HUES64 (cell line): ENCODE results near the gene CDKN2AIPNL.
"Not testable (repeated sequence)": the region's sequence is repeated elsewhere in the genome, so short reads cannot be mapped to it uniquely, and the experiment has no call there.

Experiments
- H3K27ac ChIP-seq: 2 replicates; pipeline ENCODE4 v1.7.0; 2013; ENCODE audit warnings: low read depth, low read length, inconsistent platforms
- H3K27me3 ChIP-seq: 2 replicates; pipeline ENCODE4 v1.6.1; 2013; ENCODE audit warnings: mild to moderate bottlenecking, low read length; ENCODE audit not compliant: insufficient read depth
- H3K36me3 ChIP-seq: 2 replicates; pipeline ENCODE4 v1.6.1; 2013; ENCODE audit warnings: mild to moderate bottlenecking, low read length; ENCODE audit not compliant: insufficient read depth
- H3K4me1 ChIP-seq: 2 replicates; pipeline ENCODE4 v1.6.1; 2013; ENCODE audit warnings: mild to moderate bottlenecking, low read length, moderate library complexity; ENCODE audit not compliant: insufficient read depth
- H3K4me3 ChIP-seq: 2 replicates; pipeline ENCODE4 v1.5.1; 2013; ENCODE audit warnings: mild to moderate bottlenecking, low read length, moderate library complexity
- H3K9ac ChIP-seq: 2 replicates; pipeline ENCODE4 v1.6.1; 2013; ENCODE audit warnings: mild to moderate bottlenecking, low read depth, low read length
- H3K9me3 ChIP-seq: 2 replicates; pipeline ENCODE4 v1.6.1; 2013; ENCODE audit warnings: low read depth, low read length; ENCODE audit not compliant: insufficient read depth
- WGBS: fragments of 150-250, 120-280 bp; methylation state at CpG from one replicate; pipeline ENCODE4 v1.1.7; 2013; ENCODE audit warnings: missing lambda C conversion rate; 5-methylcytosine and 5-hydroxymethylcytosine counted together

Gene CDKN2AIPNL

GRCh38 chr5:134397196-134397595, 14.5 kb downstream of the CDKN2AIPNL start:
- Histone ChIP-seq H3K4me3 (no peak overlapping the region), H3K9ac (no peak overlapping the region), H3K27me3 (no peaks in the 10 kb centered on the region), H3K9me3 (no peaks in the 10 kb centered on the region), H3K36me3 (peaks cover 70% of the 10 kb centered on the region), H3K4me1 (peaks cover 18% of the 10 kb centered on the region; the same call in 1 of the 2 replicates), H3K27ac (no peak overlapping the region)
- WGBS: 96% methylated on average over 2 of the region's 2 CpGs

- Histone ChIP-seq H3K27me3 (no peaks in the 10 kb centered on the region), H3K9me3 (no peaks in the 10 kb centered on the region), H3K4me3 (no peak overlapping the region), H3K4me1 (peaks cover 18% of the 10 kb centered on the region; the same call in 1 of the 2 replicates), H3K27ac (no peak overlapping the region), H3K9ac (no peak overlapping the region), H3K36me3 (peaks cover 70% of the 10 kb centered on the region)
- WGBS: 92% methylated on average over 4 of the region's 4 CpGs
These were observed 15.4 kb downstream of the CDKN2AIPNL start for GRCh38 chr5:134396274-134396673.

DNA sequence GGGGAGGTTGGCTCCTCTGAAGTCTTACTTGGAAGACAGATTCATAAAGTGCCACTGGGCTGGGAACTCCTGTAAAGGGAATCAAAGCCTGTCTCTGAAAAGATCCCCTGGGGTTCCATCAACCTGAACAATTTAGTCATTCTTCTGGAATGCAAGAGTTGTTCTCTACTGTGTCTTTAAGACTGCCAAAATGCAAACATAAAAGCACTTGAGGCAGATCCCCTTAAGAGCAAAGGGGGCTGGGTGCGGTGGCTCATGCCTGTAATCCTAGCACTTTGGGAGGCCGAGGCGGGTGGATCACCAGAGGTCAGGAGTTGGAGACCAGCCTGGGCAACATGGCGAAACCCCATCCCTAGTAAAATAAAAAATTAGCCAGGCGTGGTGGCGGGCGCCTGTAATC, 16.7 kb downstream of the CDKN2AIPNL start:
- H3K36me3 ChIP-seq: peaks cover 77% of the 10 kb centered on the region
- H3K4me3 ChIP-seq: no peak overlapping the region
- WGBS: 84% methylated on average over 7 of the region's 7 CpGs
- H3K27me3 ChIP-seq: no peaks in the 10 kb centered on the region
- peak overlapping the region; percentile 67; the same call in 1 of the 2 replicates for H3K27ac ChIP-seq
- H3K9ac ChIP-seq: no peak overlapping the region; the same call in 1 of the 2 replicates
- no peaks in the 10 kb centered on the region for H3K9me3 ChIP-seq
- peaks cover 18% of the 10 kb centered on the region; the same call in 1 of the 2 replicates for H3K4me1 ChIP-seq

- H3K9ac ChIP-seq: no peak overlapping the region
- no peak overlapping the region for H3K4me3 ChIP-seq
- no peaks in the 10 kb centered on the region for H3K27me3 ChIP-seq
- WGBS: 94% methylated on average over 2 of the region's 2 CpGs
- no peaks in the 10 kb centered on the region for H3K9me3 ChIP-seq
- H3K4me1 ChIP-seq: peaks cover 18% of the 10 kb centered on the region; the same call in 1 of the 2 replicates
- H3K27ac ChIP-seq: no peak overlapping the region
- peaks cover 90% of the 10 kb centered on the region for H3K36me3 ChIP-seq
These were observed 19.4 kb downstream of the CDKN2AIPNL start for GRCh38 chr5:134392301-134392700.

DNA sequence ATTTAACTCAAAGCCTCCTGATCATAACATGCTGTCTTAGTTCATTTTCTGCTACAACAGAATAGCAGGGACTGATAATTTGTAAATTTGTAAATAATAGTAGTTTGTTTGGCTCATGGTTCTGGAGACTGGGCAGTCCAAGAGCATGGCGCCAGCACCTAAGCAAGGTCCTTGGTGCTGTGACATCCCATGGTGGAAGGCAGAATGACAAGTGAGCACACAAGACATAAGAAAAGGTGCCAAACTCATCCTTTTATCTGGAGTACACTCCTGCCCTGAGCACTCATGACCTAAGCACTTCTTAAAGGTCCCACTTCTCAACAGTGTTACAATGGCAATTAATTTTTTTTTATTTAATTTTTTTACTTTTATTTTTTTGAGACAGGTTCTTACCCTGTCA, 24.2 kb downstream of the CDKN2AIPNL start:
- H3K27ac ChIP-seq: no peak overlapping the region
- H3K36me3 ChIP-seq: peaks cover 95% of the 10 kb centered on the region
- no peaks in the 10 kb centered on the region for H3K4me1 ChIP-seq
- H3K9me3 ChIP-seq: no peaks in the 10 kb centered on the region
- no peak overlapping the region for H3K9ac ChIP-seq
- H3K27me3 ChIP-seq: no peaks in the 10 kb centered on the region
- 96% methylated on average over 1 of the region's 1 CpG for WGBS
- H3K4me3 ChIP-seq: no peak overlapping the region

- Histone ChIP-seq H3K27ac (no peak overlapping the region), H3K27me3 (no peaks in the 10 kb centered on the region), H3K9me3 (no peaks in the 10 kb centered on the region), H3K4me3 (no peak overlapping the region), H3K4me1 (no peaks in the 10 kb centered on the region), H3K9ac (no peak overlapping the region), H3K36me3 (peaks cover 92% of the 10 kb centered on the region)
- WGBS: 96% methylated on average over 3 of the region's 4 CpGs
These were observed 27.5 kb downstream of the CDKN2AIPNL start for GRCh38 chr5:134383980-134384697.

GRCh38 chr5:134382204-134382603, 29.5 kb downstream of the CDKN2AIPNL start:
- H3K27ac ChIP-seq, H3K9me3 ChIP-seq, H3K27me3 ChIP-seq, H3K4me1 ChIP-seq, H3K4me3 ChIP-seq, H3K9ac ChIP-seq: not testable (repeated sequence)
- 95% methylated on average over 2 of the region's 2 CpGs for WGBS
- H3K36me3 ChIP-seq: peaks cover 87% of the 10 kb centered on the region

DNA sequence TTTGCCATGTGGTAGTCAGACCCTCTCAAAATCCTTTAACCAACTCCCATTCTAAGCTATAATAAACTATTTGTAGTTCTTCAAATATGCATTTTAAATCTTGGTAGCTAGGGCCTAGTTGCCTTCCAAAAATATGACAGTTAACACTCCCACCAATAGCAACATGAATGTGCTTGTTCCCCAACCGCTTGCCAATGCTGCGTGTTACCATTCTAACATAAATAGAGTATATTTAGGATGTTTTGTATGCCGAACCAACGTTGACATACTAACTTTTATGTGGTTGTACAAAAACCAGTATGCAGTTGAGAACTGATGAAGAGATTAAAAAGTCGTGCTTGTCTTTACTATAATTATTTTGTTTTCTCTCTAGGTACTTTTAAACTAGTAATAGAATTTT, 31.3 kb downstream of the CDKN2AIPNL start:
- H3K4me1 ChIP-seq: no peaks in the 10 kb centered on the region
- 97% methylated on average over 4 of the region's 5 CpGs for WGBS

GRCh38 chr5:134374232-134374631, 37.4 kb downstream of the CDKN2AIPNL start:
- Histone ChIP-seq H3K36me3 (peaks cover 42% of the 10 kb centered on the region), H3K27me3 (no peaks in the 10 kb centered on the region), H3K9ac (no peak overlapping the region), H3K9me3 (no peaks in the 10 kb centered on the region), H3K27ac (no peak overlapping the region), H3K4me3 (no peak overlapping the region), H3K4me1 (peaks cover 11% of the 10 kb centered on the region)
- 94% methylated on average over 3 of the region's 3 CpGs for WGBS

More for the DNA sequence above, 31.3 kb downstream of the CDKN2AIPNL start:
- no peaks in the 10 kb centered on the region for H3K27me3 ChIP-seq
- H3K4me3 ChIP-seq: no peak overlapping the region
- no peak overlapping the region for H3K27ac ChIP-seq
- peaks cover 87% of the 10 kb centered on the region for H3K36me3 ChIP-seq
- H3K9ac ChIP-seq: no peak overlapping the region
- H3K9me3 ChIP-seq: no peaks in the 10 kb centered on the region

GRCh38 chr5:134373633-134374032, 38.0 kb downstream of the CDKN2AIPNL start:
- Histone ChIP-seq H3K4me1 (peaks cover 11% of the 10 kb centered on the region), H3K36me3 (peaks cover 38% of the 10 kb centered on the region)
- H3K9me3 ChIP-seq, H3K27ac ChIP-seq, H3K4me3 ChIP-seq, H3K9ac ChIP-seq, H3K27me3 ChIP-seq: not testable (repeated sequence)
- 93% methylated on average over 1 of the region's 5 CpGs for WGBS

DNA sequence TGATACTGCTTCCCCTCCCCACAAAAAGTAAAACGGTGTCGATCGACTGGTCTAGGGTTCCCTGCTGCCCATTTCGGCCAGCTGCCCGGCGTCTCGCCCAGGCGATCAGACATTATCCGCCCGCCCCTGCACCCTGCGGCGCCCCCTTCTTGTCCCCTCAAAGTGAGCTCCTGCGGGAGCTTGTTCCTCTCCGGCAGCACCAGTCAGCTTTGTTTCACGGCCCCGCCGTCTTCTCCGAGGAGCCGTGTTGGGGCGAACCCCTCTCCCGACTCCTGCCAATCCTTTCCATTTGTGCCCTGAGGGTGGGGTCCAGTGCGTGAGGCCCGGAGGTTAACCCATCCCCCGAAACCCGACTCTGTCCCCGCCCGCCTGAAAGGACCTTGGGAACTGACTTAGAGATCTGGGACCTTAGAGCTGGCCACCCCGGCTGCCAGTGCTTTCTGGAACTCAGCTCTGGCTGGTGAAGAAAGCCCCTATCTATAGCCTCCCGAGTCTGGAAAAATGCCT, 39.8 kb downstream of the CDKN2AIPNL start:
- WGBS: under 1% methylated on average over 29 of the region's 29 CpGs
- peaks cover 24% of the 10 kb centered on the region for H3K36me3 ChIP-seq
- no peaks in the 10 kb centered on the region for H3K27me3 ChIP-seq
- H3K9me3 ChIP-seq: no peaks in the 10 kb centered on the region; the same call in 1 of the 2 replicates
- H3K9ac ChIP-seq: peak overlapping the region; percentile 95
- H3K4me3 ChIP-seq: peak overlapping the region; percentile 95
- peaks cover 11% of the 10 kb centered on the region for H3K4me1 ChIP-seq
- H3K27ac ChIP-seq: peak overlapping the region; percentile 99
